Epithelial cell of esophagus (primary cell): ENCODE measurements around the gene PAX5.

Experiments used
- DNase-seq: peaks from one replicate; pipeline ENCODE4 v3.0.0; 2010; ENCODE audit warnings: low read depth
- H3K4me3 ChIP-seq: 2 replicates; pipeline ENCODE4 v1.5.1; 2011; ENCODE audit warnings: mild to moderate bottlenecking, low read length, control low read depth
- CTCF ChIP-seq: IDR thresholded peaks from 2 replicates; pipeline ENCODE4 v1.5.1; 2011; ENCODE audit warnings: low read depth, mild to moderate bottlenecking, low read length, control low read depth, inconsistent platforms; ENCODE audit not compliant: insufficient read depth; ENCODE audit errors: missing control alignments

PAX5 gene

GRCh38 chr9:36818965-36819870, 214.8 kb downstream of the PAX5 start:
- TF ChIP-seq CTCF: no peak
- no peak for DNase-seq
- no peak overlapping the region for H3K4me3 ChIP-seq

GRCh38 chr9:36818242-36818938, 215.7 kb downstream of the PAX5 start:
- peak overlapping the region; percentile 10 for H3K4me3 ChIP-seq
- DNase-seq: peak; percentile 5
- TF ChIP-seq CTCF: no peak

- H3K4me3 ChIP-seq: no peak overlapping the region
- TF ChIP-seq CTCF: no peak
- no peak for DNase-seq
These were observed 216.8 kb downstream of the PAX5 start for GRCh38 chr9:36817160-36817834.

- TF ChIP-seq CTCF: no peak
- H3K4me3 ChIP-seq: no peak overlapping the region
- DNase-seq: no peak
These were observed 217.7 kb downstream of the PAX5 start for GRCh38 chr9:36816371-36816770.

GRCh38 chr9:36815566-36816348, 218.3 kb downstream of the PAX5 start:
- H3K4me3 ChIP-seq: no peak overlapping the region
- no peak for TF ChIP-seq CTCF
- no peak for DNase-seq

GRCh38 chr9:36815023-36815422, 219.0 kb downstream of the PAX5 start:
- no peak for TF ChIP-seq CTCF
- H3K4me3 ChIP-seq: no peak overlapping the region
- DNase-seq: no peak
